ENCODE results near the gene CCDC9B.

The CCDC9B gene

GRCh38 chr15:40345867-40346578 is 5.3 kb upstream of the CCDC9B start:
- no peak for TF ChIP-seq CTCF (IDR thresholded peaks at IDR 0.05)

- no peak for TF ChIP-seq CTCF (IDR thresholded peaks at IDR 0.05)
Measured at GRCh38 chr15:40345225-40345866, 4.6 kb upstream of the CCDC9B start.

- TF ChIP-seq CTCF (IDR thresholded peaks at IDR 0.05), result peak; percentile 85
Measured at GRCh38 chr15:40344631-40345120, 3.9 kb upstream of the CCDC9B start.

- TF ChIP-seq CTCF (IDR thresholded peaks at IDR 0.05), result no peak
Measured at GRCh38 chr15:40344217-40344616, 3.5 kb upstream of the CCDC9B start.

GRCh38 chr15:40343512-40343911 is 2.8 kb upstream of the CCDC9B start:
- TF ChIP-seq CTCF (IDR thresholded peaks at IDR 0.05), result no peak

- TF ChIP-seq CTCF (IDR thresholded peaks at IDR 0.05), result no peak
Measured at GRCh38 chr15:40342416-40343320, 1.9 kb upstream of the CCDC9B start.

- no peak for TF ChIP-seq CTCF (IDR thresholded peaks at IDR 0.05)
Measured at GRCh38 chr15:40340038-40340739, 550 bp downstream of the CCDC9B start.

All from LNCAP (cell line).